GM20431 (cell line): ENCODE measurements around the gene XIRP1.

Experiments
- in situ Hi-C: fragments of 300-500 bp; cut with MseI, MboI; formaldehyde crosslinking; loops from one replicate; pipeline ENCODE4 v1.15.0; 2020; ENCODE audit warnings: low sequenced_read_pairs; ENCODE audit not compliant: unreplicated experiment

XIRP1 gene

DNA sequence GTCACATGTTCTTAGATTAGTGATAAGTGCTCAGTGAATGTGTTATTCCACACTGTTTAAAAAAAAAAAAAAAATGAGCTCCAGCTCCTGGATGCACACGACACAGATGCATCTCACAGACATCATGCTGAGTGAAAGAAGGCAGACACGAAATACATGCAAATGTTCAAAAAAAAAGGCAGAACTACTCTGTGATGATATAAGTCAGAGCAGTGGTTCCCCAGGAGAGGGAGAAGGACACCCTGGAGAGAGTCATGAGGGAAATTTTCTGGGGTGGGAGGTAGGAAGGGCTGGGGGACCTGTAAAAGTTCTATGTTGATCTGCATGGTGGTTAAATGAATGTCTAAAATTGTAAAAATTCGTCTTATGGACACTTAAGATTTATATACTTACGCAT is 43.3 kb downstream of the XIRP1 start:
- in situ Hi-C loops, result no loop called here

DNA sequence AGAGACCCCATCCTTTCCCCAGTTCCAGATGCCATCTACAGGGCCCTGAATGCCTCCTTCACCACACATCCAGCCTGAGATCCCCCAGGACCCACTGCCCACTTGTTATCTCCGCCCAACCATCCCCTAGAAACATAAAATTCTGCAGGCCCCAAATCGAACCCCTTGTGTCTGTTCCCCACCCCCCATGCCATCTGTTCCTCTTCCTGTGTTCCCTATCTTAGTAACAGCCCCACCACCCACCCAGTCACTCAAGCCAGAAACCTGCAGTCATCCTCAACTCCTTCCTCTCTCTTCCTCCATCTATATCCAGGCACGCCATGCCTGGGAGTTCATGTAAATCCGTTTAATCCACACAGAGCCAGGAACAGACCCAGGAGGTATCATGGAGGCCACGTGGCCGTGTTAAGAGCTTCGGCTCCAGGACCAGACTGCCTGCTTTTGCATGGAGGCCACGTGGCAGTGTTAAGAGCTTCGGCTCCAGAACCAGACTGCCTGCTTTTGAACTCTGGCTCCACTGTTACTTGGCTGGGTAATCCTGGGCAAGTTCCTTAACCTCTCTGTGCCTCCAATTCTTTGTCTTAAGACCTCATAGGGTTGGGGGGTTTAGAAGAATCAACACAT is 43.8 kb downstream of the XIRP1 start:
- in situ Hi-C loops, result no loop called here

DNA sequence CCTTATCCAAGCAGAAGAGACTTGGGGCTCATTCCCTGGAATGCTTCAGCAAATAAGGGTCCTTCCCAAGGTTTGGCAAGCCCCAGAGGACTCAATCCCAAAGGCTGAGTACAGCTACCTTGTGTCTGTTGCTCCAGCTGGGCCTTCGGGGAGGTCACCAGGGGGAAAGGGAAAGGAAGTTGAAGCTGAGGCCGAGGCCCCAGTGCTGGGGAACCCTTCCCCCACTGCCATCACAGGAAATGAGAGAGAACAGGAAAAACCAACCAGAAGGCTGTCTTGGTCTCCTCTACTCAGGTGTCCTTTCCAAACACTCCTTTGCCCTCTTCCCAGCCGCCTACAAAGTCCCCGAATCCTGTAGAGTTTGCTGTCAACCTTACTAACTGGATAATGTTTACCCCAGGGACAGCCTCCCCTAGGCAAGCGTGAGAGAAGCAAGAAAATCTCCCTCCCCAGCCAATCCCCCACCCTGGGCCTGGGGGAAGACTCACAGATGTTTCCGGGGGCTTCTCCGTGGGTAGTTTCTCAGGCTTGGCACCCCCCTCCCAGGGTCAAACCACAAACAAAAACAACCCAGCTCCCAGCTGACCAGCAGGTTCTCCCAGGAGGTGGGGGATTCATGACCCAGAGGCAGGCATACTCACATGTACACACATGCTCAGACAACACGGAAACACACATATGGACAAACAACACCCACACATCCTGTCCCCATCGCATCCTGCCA is 44.5 kb downstream of the XIRP1 start:
- in situ Hi-C loops, result no loop called here

DNA sequence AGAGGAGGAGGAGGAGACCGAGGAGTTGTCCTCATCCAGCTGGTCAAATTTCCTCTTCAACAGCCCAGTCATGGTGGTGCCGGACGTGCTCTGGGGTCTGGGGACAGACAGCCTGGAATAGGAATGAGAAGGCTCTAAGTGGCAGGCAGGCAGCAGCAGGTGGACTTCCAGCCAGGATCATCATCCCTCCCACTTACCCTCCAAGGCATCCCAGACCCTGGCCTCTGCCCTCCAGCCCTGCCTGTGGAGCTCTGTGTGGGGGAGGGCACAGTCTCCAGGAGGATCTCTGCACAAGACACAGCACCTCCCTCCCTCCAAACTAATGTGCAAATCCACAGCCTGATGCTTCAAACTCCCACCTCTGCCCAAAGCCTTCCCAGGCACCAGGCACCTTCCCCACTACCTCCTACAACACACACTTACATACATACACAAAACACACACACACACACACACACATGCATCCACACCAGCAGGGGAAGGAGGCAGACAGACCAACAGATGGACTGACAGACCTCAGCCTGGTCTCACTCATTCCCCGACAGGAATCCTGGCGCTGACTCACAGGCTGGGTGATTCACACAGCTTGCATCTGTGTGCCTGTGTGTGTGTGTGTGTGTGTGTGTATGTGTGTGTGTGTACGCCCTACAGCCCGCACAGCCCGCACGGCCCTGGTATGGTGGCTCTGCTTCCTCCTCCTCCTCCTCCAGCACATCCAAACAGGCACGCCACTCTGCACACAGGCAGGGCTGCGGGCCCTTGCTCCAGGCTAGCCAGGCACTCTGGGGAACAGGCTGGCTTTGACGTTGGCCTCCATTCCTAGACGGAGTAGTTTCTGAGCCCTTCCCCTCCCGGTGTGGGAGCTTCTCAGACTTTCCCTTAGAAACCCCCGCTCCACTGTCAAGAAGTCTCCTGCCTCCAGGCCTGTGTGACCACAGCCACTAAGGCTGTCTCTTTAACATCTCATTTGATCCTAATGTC is 45.5 kb downstream of the XIRP1 start:
- in situ Hi-C loops, result no loop called here

DNA sequence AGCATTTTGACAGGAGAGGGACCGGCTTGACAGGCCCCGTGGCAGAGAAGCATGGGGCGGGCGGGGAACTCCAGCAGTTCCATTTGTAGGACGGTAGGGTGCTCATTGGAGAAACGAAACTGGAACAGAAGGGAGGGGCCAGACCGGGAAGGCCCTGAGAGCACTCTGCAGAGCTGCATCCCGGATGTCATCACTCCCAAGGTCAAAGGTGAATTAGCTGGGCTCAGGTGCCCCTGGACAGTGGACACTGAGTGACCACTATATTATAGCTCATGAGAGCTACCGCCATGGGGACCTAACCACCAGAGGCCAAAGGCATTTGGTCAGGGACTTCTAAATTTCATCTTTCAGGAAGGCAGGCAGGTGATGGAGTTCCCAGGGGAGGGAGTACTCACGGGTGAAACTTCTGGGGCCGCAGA is 46.3 kb downstream of the XIRP1 start:
- in situ Hi-C loops, result no loop called here

DNA sequence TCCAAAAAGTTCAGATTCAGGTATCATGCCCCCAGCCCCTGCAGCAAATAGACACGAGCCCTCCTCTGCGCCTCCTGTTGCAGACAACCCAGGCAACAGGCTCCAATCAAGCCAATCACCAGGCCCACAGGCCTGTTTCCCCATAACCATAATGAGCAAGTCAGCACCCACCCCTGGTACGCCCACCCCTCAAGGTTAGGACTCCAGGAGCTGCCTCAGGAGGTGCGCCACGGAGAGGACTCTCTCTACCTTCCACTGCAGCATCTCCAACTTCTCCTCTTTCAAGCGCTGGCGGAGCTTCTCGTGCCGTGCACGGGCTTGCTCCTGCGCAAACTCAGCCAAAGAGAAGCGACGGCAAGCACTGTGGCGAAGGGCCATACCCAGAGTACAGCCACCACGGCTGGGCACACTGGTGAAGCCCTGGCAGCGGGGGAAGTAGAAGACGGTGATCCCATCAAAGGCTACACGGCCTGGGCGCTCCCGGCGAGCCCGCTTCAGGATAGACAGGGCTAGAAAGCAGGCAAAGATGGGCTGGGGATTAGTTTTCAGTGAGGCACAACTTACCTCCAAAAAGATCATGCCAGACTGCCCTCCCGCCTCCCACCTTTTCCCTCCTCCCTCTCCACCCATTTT is 47.5 kb downstream of the XIRP1 start:
- in situ Hi-C loops, result no loop called here

DNA sequence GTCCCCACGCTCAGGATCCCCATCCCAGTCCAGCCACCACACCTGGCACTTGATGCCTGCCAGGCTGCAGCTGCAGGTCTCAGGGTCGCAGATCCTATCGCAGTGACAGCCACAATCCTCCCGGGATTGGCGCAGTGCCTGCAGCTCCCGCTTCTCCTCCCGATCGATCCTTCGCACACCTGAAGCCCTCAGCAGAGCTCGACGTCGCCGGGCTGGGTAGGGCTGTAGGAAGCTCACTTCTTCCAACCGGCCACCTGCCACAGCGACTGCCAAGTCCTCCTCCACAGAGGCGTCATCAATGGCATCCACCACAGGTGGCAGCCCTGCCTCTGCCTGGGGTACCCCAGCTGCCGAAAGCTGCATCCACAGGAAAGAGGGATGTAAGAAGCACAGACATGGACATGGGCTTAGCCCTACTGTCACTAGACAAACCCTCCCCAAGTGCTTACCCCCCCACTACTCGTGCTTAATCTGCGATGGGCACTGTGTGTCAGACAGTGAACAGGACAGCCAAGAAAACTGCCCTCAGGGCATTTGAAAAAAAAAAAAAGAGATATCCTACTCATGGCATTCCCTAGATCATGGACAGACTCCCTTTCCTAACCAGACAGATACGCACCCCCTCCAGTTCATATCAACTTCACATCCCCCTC is 48.2 kb downstream of the XIRP1 start:
- in situ Hi-C loops, result no loop called here

DNA sequence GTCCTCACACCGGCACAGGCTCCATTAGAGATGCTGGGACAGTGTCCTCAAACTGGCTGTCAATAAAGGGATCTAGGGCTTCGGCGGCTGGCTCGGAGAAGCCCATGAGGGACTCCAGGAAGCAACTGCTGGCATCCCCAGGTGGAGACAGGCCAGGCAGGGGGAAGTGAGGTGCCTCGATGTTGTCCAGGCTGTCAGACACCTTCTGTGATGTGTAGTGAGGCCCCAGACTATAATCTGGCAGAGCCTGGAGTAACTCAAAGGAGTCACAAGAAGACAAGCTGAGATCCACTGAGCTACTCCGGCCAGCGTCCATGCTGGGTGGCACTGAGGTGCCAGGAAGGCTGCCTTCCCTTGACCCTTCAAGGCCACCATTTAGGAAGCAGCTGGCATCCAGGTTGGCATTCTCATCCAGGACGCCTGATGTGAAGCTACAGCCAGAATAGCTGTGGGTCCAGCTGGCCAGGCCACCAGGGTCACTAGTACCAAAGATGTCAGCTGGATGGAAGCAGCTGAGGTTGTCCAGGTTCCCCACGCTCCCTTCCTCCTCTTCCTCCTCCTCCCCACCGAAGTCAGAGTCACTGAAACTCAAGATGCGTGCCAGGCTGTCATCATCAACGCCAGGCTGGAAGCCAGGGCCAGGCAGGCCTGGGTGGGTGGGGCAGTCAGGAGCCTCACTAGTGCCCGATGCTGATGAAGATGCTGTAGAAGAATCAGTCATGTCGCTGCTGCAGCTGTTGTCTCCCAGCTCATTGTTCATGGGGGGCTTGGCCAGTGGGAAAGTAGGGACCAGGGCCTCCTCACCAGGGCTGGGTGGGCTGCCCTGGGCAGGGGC is 49.1 kb downstream of the XIRP1 start:
- in situ Hi-C loops, result no loop called here

DNA sequence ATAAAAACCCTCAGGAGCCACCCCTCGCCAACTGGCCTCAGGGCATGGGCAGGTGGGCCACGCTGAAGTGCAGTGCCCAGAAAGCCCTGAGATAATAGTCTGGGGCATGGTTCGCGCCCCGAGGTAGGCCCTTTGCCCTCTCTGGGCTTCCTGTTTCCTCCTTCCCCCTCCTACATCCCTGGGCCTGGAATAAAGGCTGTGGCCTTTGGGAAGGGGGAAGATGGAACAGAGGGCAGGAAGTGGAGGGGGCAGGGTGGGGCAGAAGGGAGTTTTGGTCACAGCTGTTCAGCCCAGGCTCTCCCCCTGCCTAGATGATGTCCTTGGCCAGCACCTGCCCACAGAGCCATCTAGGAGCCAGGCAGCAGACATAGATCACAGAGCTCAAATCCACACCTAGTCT is 50.3 kb downstream of the XIRP1 start:
- in situ Hi-C loops, result no loop called here

DNA sequence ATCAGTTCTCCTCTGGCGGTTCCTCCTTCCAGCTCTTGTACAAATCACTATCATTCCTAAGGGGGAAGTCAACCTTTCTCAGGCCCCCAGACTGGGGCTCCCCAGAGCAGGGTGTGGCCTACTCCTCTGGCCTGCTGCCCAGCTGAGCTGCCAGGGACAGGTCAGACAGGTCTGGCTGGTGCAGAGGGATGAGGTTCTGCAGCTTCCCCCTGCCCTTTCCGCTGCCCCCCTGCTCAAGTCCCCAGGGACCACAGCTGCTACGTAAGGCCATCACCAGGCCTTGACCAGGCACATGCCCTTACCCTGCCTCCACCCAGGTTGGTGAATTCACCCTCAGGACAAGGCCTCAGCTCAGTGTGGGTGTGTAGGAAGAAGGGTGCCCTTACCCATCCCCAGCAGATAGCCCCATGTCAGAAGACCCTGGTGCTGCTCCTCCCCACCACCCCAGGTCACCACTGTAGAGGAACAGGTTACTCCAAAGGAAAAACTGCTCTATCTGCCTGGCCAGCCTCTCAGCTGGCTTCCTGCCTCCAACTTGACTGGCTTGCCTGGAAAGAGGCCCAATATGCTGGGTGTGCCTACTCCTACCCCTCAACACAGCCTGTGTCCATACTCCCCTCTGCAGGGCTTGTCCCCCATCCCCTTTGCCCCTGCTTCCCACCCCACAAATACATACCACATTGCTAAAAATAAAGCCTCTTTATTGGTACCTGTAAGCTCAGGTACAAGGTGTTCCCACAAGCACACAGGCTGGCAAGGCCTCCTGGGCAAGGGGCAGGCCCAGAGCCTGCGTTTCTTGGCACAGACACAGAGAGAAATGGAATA is 51.0 kb downstream of the XIRP1 start:
- in situ Hi-C loops, result no loop called here

DNA sequence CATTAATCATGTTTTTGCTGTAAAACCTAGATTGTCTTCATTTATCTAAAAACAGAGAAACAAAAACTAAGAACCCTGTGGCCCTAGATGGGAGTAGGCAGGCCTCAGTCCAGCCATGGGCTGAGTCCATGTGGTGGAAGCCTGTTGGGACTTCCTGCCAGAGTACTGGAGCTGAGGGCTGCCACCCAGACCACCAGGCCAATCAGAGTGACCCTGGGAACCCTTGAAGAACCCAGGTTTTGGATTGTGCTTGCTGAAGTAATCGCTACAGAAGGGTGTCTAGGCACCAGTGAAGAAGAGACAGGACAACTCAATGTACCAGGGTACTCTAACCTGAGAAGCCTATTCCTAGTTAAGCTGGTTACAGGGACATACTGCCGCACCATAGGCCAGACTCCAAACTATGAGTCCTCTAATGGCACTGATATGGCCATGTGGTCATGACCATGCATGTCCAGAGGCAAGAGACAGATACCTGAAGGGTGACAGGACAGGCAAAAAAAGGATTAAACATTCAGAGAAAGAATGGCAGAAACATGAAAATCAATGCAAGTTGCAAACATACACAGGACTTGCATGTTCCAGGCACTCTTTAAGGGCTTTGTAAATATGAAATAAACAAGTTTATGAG is 51.9 kb downstream of the XIRP1 start:
- in situ Hi-C loops, result no loop called here

DNA sequence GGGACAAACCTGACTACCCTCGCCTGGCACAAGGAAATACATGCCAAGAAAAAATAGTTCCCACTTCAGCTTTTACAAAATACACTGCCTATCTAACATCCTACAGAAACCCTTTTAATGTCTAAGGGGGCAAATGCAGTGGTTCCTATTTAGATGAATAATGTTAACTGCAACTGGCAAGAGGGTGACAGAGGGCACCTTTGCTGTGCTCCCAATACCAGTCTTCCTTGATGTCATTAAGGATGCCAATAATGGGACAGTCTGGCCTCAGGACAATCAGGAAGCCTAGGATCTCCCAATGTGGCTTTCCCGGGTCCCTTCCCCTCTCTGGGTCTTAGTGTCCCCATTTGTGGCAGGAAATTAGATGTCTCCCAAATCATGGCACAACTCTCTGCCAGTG is 53.0 kb downstream of the XIRP1 start:
- in situ Hi-C loops, result no loop called here

DNA sequence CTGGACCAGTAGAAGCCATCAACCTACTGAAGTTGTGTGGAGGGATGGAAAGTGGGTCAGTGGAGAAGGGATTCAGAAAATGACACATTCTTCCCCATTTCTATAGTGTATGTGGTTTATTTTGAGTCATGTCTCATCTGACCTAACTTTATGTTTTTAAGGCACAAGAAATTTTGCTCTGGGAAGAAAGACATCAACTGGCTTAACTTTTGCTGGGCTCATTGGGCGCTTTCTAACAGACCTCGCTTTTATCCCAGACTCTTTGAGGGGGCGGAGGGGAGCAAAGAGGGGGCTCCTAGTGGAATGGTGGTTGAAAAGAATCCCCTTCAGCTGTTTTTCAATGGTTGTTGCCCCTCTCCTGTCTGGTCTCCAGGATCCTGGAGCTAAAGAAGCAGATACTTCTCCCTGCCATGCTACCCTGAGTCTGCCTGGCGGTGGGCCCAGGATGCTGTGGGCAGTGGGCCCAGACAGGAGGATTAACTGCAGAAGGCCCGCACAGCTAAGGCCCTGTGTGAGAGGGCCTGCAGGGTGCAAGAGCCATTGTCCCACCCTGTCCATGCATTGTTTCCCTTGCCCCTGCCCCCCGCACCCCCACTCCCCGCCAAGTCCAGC is 53.5 kb downstream of the XIRP1 start:
- in situ Hi-C loops, result no loop called here

DNA sequence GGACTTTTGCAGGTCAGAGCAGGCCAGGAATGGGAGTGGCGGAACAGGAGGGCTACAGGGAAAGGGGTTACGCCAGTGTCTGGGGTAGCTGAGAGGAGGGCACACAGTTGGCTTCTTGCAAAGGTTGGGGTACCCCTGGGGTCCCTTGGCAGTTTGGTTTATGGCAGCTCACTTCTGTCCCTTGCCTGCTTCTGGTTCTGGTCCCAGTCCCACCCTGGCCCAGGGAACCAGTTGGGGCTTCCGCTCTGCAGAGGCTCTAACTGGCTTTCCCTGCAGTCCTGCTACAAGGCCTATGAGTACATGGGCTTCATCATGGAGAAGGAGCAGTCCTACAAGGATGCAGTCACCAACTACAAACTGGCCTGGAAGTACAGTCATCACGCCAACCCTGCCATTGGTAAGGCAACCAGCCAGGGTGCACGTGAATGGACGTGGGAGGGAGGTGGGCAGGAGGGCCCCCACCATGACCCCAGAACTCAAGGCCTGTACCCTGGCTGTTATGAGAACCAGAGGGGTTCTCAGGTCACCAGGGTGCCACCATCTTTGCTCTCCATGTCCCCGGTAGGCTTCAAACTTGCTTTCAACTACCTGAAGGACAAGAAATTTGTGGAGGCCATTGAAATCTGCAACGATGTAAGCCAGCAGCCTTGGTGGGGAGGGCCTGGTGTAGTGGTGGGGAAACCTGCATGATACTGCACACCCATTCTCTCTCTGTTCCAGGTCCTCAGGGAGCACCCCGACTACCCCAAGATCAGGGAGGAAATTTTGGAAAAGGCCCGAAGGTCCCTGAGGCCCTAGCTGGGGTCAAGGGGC is 54.2 kb downstream of the XIRP1 start:
- in situ Hi-C loops, result no loop called here

DNA sequence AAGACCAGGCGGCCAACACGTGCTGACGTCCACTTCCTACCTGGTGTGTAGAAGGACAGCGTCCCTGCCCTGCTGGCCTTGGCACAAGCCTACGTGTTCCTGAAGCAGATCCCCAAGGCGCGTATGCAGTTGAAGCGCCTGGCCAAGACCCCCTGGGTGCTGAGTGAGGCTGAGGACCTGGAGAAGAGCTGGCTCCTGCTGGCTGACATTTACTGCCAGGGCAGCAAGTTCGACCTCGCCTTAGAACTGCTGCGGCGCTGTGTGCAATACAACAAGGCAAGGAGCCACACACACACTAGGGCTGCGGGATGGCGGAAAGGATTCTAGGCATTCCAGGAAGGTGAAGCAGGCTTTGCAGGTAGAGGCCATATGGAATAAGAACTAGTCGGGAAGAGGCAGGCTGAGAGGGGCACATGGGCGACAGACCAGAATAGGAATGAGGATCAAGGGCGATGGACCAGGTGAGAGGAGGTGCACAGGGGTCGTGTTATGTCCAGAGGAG is 54.9 kb downstream of the XIRP1 start:
- in situ Hi-C loops, result no loop called here
